ENCODE data around the gene JAK1.

Gene JAK1

DNA sequence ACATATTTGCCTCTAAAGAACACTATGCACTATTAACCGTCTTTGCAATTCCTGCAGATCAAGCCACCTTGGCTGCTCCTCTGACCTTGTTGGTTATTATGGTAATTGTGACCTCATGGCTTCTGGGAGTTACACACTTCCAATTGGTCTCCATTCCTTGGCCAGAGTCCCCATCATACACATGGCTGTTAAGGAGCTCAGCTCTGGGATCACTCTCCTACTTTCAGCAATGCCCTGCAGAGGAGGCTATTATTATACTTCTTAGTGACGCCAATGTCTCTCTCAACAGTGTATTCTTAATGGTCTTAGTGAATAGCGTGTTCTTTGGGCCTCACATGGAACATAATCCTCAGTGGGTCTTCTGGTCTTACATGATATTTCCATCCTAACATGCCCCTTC lies 10.0 kb upstream of the JAK1 start:
- Histone ChIP-seq H2AFZ (ENCODE audit: insufficient read depth, low read length, poor library complexity) (no peak overlapping the region), H4K12ac (ENCODE audit: low read depth, low read length) (no peak overlapping the region), H4K8ac (ENCODE audit: low read depth, low read length) (no peak overlapping the region), H3K4me1 (ENCODE audit: control insufficient read depth in 1 of 2, insufficient read depth in 2 of 2, low read length in 2 of 2) (peaks cover 2% of the 10 kb centered on the region in 2 experiments), H3K79me2 (ENCODE audit: control insufficient read depth, insufficient read depth, low read length, poor library complexity) (no peaks in the 10 kb centered on the region), H3K36me3 (ENCODE audit: control insufficient read depth in 1 of 2, insufficient read depth in 2 of 2, low read length in 2 of 2) (no peaks in the 10 kb centered on the region), H3K27ac (ENCODE audit: low read depth, low read length) (no peak overlapping the region), H2AK5ac (ENCODE audit: low read length) (no peak overlapping the region), H3K79me1 (ENCODE audit: low read length) (no peaks in the 10 kb centered on the region), H3K27me3 (ENCODE audit: insufficient read depth, low read length) (no peaks in the 10 kb centered on the region), H3K14ac (ENCODE audit: low read length) (no peak overlapping the region), H4K91ac (ENCODE audit: low read depth, low read length) (no peak overlapping the region), H3K4ac (ENCODE audit: low read depth, low read length) (no peak overlapping the region), H2BK120ac (ENCODE audit: insufficient read depth, low read length, poor library complexity) (no peak overlapping the region), H3K4me3 (ENCODE audit: low read depth, low read length) (no peak overlapping the region), H3K23ac (ENCODE audit: low read length) (no peak overlapping the region), H3K9ac (ENCODE audit: low read length) (no peak overlapping the region), H3K9me3 (ENCODE audit: insufficient read depth, low read depth, low read length) (no peaks in the 10 kb centered on the region), H2BK5ac (ENCODE audit: low read depth, low read length, poor library complexity) (no peak overlapping the region), H3K4me2 (ENCODE audit: low read length) (no peak overlapping the region), H3K18ac (ENCODE audit: low read length) (no peak overlapping the region), H2BK12ac (ENCODE audit: low read length) (no peak overlapping the region)
- no CpG with 5 or more reads among the region's 3 CpGs for WGBS (ENCODE audit: extremely low coverage, insufficient coverage, insufficient read length)
- no peak for DNase-seq

DNA sequence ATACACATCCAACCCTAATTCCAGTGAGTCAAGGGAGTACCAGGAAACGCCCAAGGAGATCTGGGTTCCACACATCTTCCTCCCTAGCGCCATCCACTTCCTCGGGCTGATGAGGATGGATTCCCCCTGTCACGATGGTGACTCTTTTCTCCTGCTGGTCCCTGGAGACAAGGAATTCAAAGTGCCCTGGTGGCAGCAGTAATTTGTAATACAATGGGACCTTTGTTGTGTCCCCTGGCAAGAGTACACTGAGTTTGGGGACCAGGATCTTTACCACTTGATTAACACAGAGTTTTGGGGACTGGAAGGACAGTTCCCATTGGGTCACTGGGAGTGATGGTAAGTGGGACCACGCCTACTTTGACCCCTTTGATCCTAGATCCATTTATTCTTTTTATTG lies 9.4 kb upstream of the JAK1 start:
- Histone ChIP-seq H3K4me1 (ENCODE audit: control insufficient read depth in 1 of 2, insufficient read depth in 2 of 2, low read length in 2 of 2) (no peaks in the 10 kb centered on the region), H3K4ac (ENCODE audit: low read depth, low read length) (no peak overlapping the region), H3K4me3 (ENCODE audit: low read depth, low read length) (no peak overlapping the region), H2BK120ac (ENCODE audit: insufficient read depth, low read length, poor library complexity) (no peak overlapping the region), H4K91ac (ENCODE audit: low read depth, low read length) (no peak overlapping the region), H3K14ac (ENCODE audit: low read length) (no peak overlapping the region), H3K27me3 (ENCODE audit: insufficient read depth, low read length) (no peaks in the 10 kb centered on the region), H3K18ac (ENCODE audit: low read length) (no peak overlapping the region), H3K79me1 (ENCODE audit: low read length) (no peaks in the 10 kb centered on the region), H3K9me3 (ENCODE audit: insufficient read depth, low read depth, low read length) (no peaks in the 10 kb centered on the region), H3K79me2 (ENCODE audit: control insufficient read depth, insufficient read depth, low read length, poor library complexity) (no peaks in the 10 kb centered on the region), H2BK5ac (ENCODE audit: low read depth, low read length, poor library complexity) (no peak overlapping the region), H3K9ac (ENCODE audit: low read length) (no peak overlapping the region), H2AFZ (ENCODE audit: insufficient read depth, low read length, poor library complexity) (no peak overlapping the region), H3K27ac (ENCODE audit: low read depth, low read length) (no peak overlapping the region), H4K12ac (ENCODE audit: low read depth, low read length) (no peak overlapping the region), H3K4me2 (ENCODE audit: low read length) (no peak overlapping the region), H2AK5ac (ENCODE audit: low read length) (no peak overlapping the region), H3K23ac (ENCODE audit: low read length) (no peak overlapping the region), H4K8ac (ENCODE audit: low read depth, low read length) (no peak overlapping the region), H3K36me3 (ENCODE audit: control insufficient read depth in 1 of 2, insufficient read depth in 2 of 2, low read length in 2 of 2) (no peaks in the 10 kb centered on the region), H2BK12ac (ENCODE audit: low read length) (no peak overlapping the region)
- no peak for DNase-seq
- no CpG with 5 or more reads among the region's 5 CpGs for WGBS (ENCODE audit: extremely low coverage, insufficient coverage, insufficient read length)

DNA sequence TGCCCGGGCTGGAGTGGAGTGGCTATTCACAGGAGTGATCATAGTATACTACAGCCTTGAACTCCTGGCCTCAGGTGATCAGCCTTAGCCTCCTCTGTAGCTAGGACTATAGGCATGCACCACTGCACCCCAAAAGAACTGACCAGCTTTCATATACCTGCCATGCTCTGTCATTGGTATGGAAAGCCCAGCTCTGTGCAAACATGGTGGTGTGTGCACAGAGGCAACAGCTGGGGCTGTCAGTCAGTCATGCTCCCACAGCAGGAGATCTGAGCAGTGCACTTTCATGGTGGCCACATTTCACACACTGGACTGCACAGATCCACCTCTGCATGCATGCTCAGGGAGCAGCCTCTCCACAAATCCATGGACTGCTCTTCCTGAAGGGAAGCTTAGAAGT lies 8.8 kb upstream of the JAK1 start:
- Histone ChIP-seq H3K4ac (ENCODE audit: low read depth, low read length) (no peak overlapping the region), H3K4me1 (ENCODE audit: control insufficient read depth in 1 of 2, insufficient read depth in 2 of 2, low read length in 2 of 2) (no peaks in the 10 kb centered on the region), H2BK120ac (ENCODE audit: insufficient read depth, low read length, poor library complexity) (no peak overlapping the region), H4K91ac (ENCODE audit: low read depth, low read length) (no peak overlapping the region), H2BK12ac (ENCODE audit: low read length) (no peak overlapping the region), H3K27me3 (ENCODE audit: insufficient read depth, low read length) (no peaks in the 10 kb centered on the region), H2AK5ac (ENCODE audit: low read length) (no peak overlapping the region), H4K12ac (ENCODE audit: low read depth, low read length) (no peak overlapping the region), H3K14ac (ENCODE audit: low read length) (no peak overlapping the region), H3K4me2 (ENCODE audit: low read length) (no peak overlapping the region), H3K79me2 (ENCODE audit: control insufficient read depth, insufficient read depth, low read length, poor library complexity) (no peaks in the 10 kb centered on the region), H2BK5ac (ENCODE audit: low read depth, low read length, poor library complexity) (no peak overlapping the region), H3K36me3 (ENCODE audit: control insufficient read depth in 1 of 2, insufficient read depth in 2 of 2, low read length in 2 of 2) (no peaks in the 10 kb centered on the region), H3K27ac (ENCODE audit: low read depth, low read length) (no peak overlapping the region), H3K9ac (ENCODE audit: low read length) (no peak overlapping the region), H3K9me3 (ENCODE audit: insufficient read depth, low read depth, low read length) (no peaks in the 10 kb centered on the region), H3K18ac (ENCODE audit: low read length) (no peak overlapping the region), H3K79me1 (ENCODE audit: low read length) (no peaks in the 10 kb centered on the region), H3K23ac (ENCODE audit: low read length) (no peak overlapping the region), H3K4me3 (ENCODE audit: low read depth, low read length) (no peak overlapping the region), H4K8ac (ENCODE audit: low read depth, low read length) (no peak overlapping the region), H2AFZ (ENCODE audit: insufficient read depth, low read length, poor library complexity) (no peak overlapping the region)
- no CpG with 5 or more reads among the region's 1 CpG for WGBS (ENCODE audit: extremely low coverage, insufficient coverage, insufficient read length)
- DNase-seq, result no peak

DNA sequence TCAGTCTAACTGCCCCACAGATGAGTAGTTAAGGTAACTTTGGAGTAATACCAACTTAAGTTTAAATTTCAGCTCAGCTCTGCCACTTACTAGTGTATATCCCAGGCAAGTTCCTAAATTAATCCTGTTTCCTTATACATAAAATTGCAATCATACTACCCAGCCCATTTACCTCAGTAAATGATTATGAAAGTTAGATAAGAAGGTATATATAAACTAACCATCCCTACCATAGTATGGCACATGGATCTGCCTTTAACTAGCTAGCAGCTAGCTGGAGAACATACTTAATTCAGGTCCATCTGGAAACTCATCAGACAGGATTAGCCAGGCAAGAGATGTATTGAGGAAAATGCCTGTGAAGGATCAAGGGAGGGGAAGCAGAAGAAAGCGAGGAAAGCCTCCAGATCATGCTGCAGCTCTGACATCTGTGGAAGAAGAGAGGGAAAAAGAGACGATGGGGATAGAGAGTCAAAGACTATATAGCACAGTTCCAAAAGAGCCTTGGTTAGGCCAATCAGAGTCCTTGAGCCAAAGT lies 8.0 kb upstream of the JAK1 start:
- WGBS (ENCODE audit: extremely low coverage, insufficient coverage, insufficient read length), result no CpG with 5 or more reads among the region's 2 CpGs

More for the DNA sequence above, 8.0 kb upstream of the JAK1 start:
- H3K4me1 ChIP-seq (ENCODE audit: control insufficient read depth in 1 of 2, insufficient read depth in 2 of 2, low read length in 2 of 2), result no peaks in the 10 kb centered on the region
- no peak overlapping the region for H4K12ac ChIP-seq (ENCODE audit: low read depth, low read length)
- H3K79me2 ChIP-seq (ENCODE audit: control insufficient read depth, insufficient read depth, low read length, poor library complexity), result no peaks in the 10 kb centered on the region
- no peak overlapping the region for H3K23ac ChIP-seq (ENCODE audit: low read length)
- H3K79me1 ChIP-seq (ENCODE audit: low read length), result no peaks in the 10 kb centered on the region
- no peak overlapping the region for H3K4me2 ChIP-seq (ENCODE audit: low read length)
- H2AK5ac ChIP-seq (ENCODE audit: low read length), result no peak overlapping the region
- H2BK5ac ChIP-seq (ENCODE audit: low read depth, low read length, poor library complexity), result no peak overlapping the region
- no peak overlapping the region for H3K4me3 ChIP-seq (ENCODE audit: low read depth, low read length)
- H3K36me3 ChIP-seq (ENCODE audit: control insufficient read depth in 1 of 2, insufficient read depth in 2 of 2, low read length in 2 of 2), result no peaks in the 10 kb centered on the region
- H2BK12ac ChIP-seq (ENCODE audit: low read length), result no peak overlapping the region
- DNase-seq, result no peak
- no peak overlapping the region for H4K8ac ChIP-seq (ENCODE audit: low read depth, low read length)
- H3K18ac ChIP-seq (ENCODE audit: low read length), result no peak overlapping the region
- H3K9ac ChIP-seq (ENCODE audit: low read length), result no peak overlapping the region
- no peak overlapping the region for H2BK120ac ChIP-seq (ENCODE audit: insufficient read depth, low read length, poor library complexity)
- H3K14ac ChIP-seq (ENCODE audit: low read length), result no peak overlapping the region
- no peaks in the 10 kb centered on the region for H3K27me3 ChIP-seq (ENCODE audit: insufficient read depth, low read length)
- no peak overlapping the region for H4K91ac ChIP-seq (ENCODE audit: low read depth, low read length)
- H3K9me3 ChIP-seq (ENCODE audit: insufficient read depth, low read depth, low read length), result no peaks in the 10 kb centered on the region
- H3K27ac ChIP-seq (ENCODE audit: low read depth, low read length), result no peak overlapping the region
- H3K4ac ChIP-seq (ENCODE audit: low read depth, low read length), result no peak overlapping the region
- no peak overlapping the region for H2AFZ ChIP-seq (ENCODE audit: insufficient read depth, low read length, poor library complexity)

All from trophoblast cell (in vitro differentiated cells and primary cell).